ENCODE data around the gene DAPK1.

The DAPK1 gene

GRCh38 chr9:87713988-87714330, 216.3 kb downstream of the DAPK1 start:
- no peaks in the 10 kb centered on the region for H3F3A ChIP-seq (ENCODE audit: insufficient read depth, low read length)
- H4K20me1 ChIP-seq (ENCODE audit: insufficient read depth, low read length): no peaks in the 10 kb centered on the region
- H3K9ac ChIP-seq (ENCODE audit: low read length): no peak overlapping the region
- DNase-seq: no peak
- no peaks in the 10 kb centered on the region for H3K4me1 ChIP-seq (ENCODE audit: low read length)
- H3K9me2 ChIP-seq (replicated peaks; ENCODE audit: insufficient read depth, low read length): no peaks in the 10 kb centered on the region
- no peaks in the 10 kb centered on the region for H3K79me2 ChIP-seq (ENCODE audit: low read length)
- H3K4me2 ChIP-seq (ENCODE audit: low read depth, low read length): no peak overlapping the region
- H3K27me3 ChIP-seq (replicated peaks; ENCODE audit: insufficient read depth, low read length): no peaks in the 10 kb centered on the region
- no peak overlapping the region for H3K4me3 ChIP-seq (ENCODE audit: low read length)
- no peak overlapping the region for H3K27ac ChIP-seq (ENCODE audit: low read length)
- TF ChIP-seq CTCF (IDR thresholded peaks at IDR 0.05; ENCODE audit: low read length) (no peak), EZH2 (optimal IDR thresholded peaks at IDR 0.05; ENCODE audit: low read depth, low read length) (no peak), EZH2phosphoT487 (IDR thresholded peaks at IDR 0.05; ENCODE audit: low read length) (no peak)
- H2AFZ ChIP-seq (ENCODE audit: low read length): no peak overlapping the region
- H3K36me3 ChIP-seq (replicated peaks; ENCODE audit: insufficient read depth, low read length): no peaks in the 10 kb centered on the region
- no peaks in the 10 kb centered on the region for H3K9me3 ChIP-seq (replicated peaks; ENCODE audit: insufficient read depth, low read length)

GRCh38 chr9:87714819-87715218, 217.2 kb downstream of the DAPK1 start:
- Histone ChIP-seq H4K20me1 (ENCODE audit: insufficient read depth, low read length) (no peaks in the 10 kb centered on the region), H3K9me2 (replicated peaks; ENCODE audit: insufficient read depth, low read length) (no peaks in the 10 kb centered on the region), H3K9ac (ENCODE audit: low read length) (no peak overlapping the region), H3K27me3 (replicated peaks; ENCODE audit: insufficient read depth, low read length) (no peaks in the 10 kb centered on the region), H3K79me2 (ENCODE audit: low read length) (no peaks in the 10 kb centered on the region), H3K27ac (ENCODE audit: low read length) (no peak overlapping the region), H3F3A (ENCODE audit: insufficient read depth, low read length) (no peaks in the 10 kb centered on the region), H3K9me3 (replicated peaks; ENCODE audit: insufficient read depth, low read length) (no peaks in the 10 kb centered on the region), H3K4me3 (ENCODE audit: low read length) (no peak overlapping the region), H3K36me3 (replicated peaks; ENCODE audit: insufficient read depth, low read length) (no peaks in the 10 kb centered on the region), H3K4me1 (ENCODE audit: low read length) (no peaks in the 10 kb centered on the region), H3K4me2 (ENCODE audit: low read depth, low read length) (no peak overlapping the region), H2AFZ (ENCODE audit: low read length) (no peak overlapping the region)
- no peak for TF ChIP-seq EZH2 (optimal IDR thresholded peaks at IDR 0.05; ENCODE audit: low read depth, low read length)
- no peak for TF ChIP-seq CTCF (IDR thresholded peaks at IDR 0.05; ENCODE audit: low read length)
- TF ChIP-seq EZH2phosphoT487 (IDR thresholded peaks at IDR 0.05; ENCODE audit: low read length): no peak
- no peak for DNase-seq

GRCh38 chr9:87716141-87716540, 218.5 kb downstream of the DAPK1 start:
- Histone ChIP-seq H3K9me2 (replicated peaks; ENCODE audit: insufficient read depth, low read length) (no peaks in the 10 kb centered on the region), H3K36me3 (replicated peaks; ENCODE audit: insufficient read depth, low read length) (no peaks in the 10 kb centered on the region), H3K9ac (ENCODE audit: low read length) (no peak overlapping the region), H3K4me1 (ENCODE audit: low read length) (no peaks in the 10 kb centered on the region), H3F3A (ENCODE audit: insufficient read depth, low read length) (no peaks in the 10 kb centered on the region), H3K4me3 (ENCODE audit: low read length) (no peak overlapping the region), H2AFZ (ENCODE audit: low read length) (no peak overlapping the region), H4K20me1 (ENCODE audit: insufficient read depth, low read length) (no peaks in the 10 kb centered on the region), H3K27me3 (replicated peaks; ENCODE audit: insufficient read depth, low read length) (no peaks in the 10 kb centered on the region), H3K79me2 (ENCODE audit: low read length) (no peaks in the 10 kb centered on the region), H3K4me2 (ENCODE audit: low read depth, low read length) (no peak overlapping the region), H3K9me3 (replicated peaks; ENCODE audit: insufficient read depth, low read length) (no peaks in the 10 kb centered on the region), H3K27ac (ENCODE audit: low read length) (no peak overlapping the region)
- TF ChIP-seq CTCF (IDR thresholded peaks at IDR 0.05; ENCODE audit: low read length) (no peak), EZH2phosphoT487 (IDR thresholded peaks at IDR 0.05; ENCODE audit: low read length) (no peak), EZH2 (optimal IDR thresholded peaks at IDR 0.05; ENCODE audit: low read depth, low read length) (no peak)
- DNase-seq: no peak
